Measurements from ENCODE around the gene GRM7. TPM values are rescaled to one million over a fixed set of nuclear protein-coding genes. Genes with fewer than 3 reads are reported as not detected.

GRM7 gene
- total and polyA plus RNA-seq, 4 donors: 0.20 to 1.3 (median 0.80) TPM

DNA sequence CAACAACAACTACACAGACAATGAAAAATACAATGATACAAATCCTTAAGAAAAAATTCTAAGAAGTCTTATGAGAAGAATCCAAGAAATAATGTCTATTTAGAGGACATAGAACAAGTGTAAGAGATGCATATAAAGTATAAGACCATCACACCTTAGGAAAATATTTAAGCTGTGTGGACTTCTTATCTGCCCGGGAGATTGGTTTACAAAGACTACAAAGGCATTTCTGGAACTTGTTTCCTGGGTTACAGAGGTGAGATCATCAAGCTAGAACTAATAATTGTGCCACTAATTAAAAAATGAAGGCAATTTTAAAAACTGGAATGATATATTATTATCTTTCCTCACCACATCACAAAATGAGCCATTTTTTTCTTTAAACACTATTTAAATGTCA, 507.1 kb downstream of the GRM7 start:
- Histone ChIP-seq H3K4me1 (ENCODE audit: control insufficient read depth in 5 of 5, insufficient read depth in 5 of 5, low read length in 5 of 5) (no peaks in the 10 kb centered on the region), H3K4me3 (no peak overlapping the region), H3K9ac (ENCODE audit: insufficient read depth in 1 of 2, low read length in 2 of 2) (no peak overlapping the region), H3K27me3 (ENCODE audit: control insufficient read depth in 3 of 3, insufficient read depth in 3 of 3, low read length in 2 of 3) (no peaks in the 10 kb centered on the region), H3K36me3 (ENCODE audit: control insufficient read depth in 4 of 4, insufficient read depth in 4 of 4, low read length in 4 of 4) (no peaks in the 10 kb centered on the region), H3K9me3 (ENCODE audit: control insufficient read depth in 4 of 4, insufficient read depth in 3 of 4, low read length in 3 of 4) (no peaks in the 10 kb centered on the region), H3K27ac (ENCODE audit: low read depth in 1 of 2, low read length in 1 of 2) (no peak overlapping the region)
- ATAC-seq (ENCODE audit: insufficient read depth, low FRiP score) (no peak), DNase-seq (no peak)
- TF ChIP-seq, protein P1, sequence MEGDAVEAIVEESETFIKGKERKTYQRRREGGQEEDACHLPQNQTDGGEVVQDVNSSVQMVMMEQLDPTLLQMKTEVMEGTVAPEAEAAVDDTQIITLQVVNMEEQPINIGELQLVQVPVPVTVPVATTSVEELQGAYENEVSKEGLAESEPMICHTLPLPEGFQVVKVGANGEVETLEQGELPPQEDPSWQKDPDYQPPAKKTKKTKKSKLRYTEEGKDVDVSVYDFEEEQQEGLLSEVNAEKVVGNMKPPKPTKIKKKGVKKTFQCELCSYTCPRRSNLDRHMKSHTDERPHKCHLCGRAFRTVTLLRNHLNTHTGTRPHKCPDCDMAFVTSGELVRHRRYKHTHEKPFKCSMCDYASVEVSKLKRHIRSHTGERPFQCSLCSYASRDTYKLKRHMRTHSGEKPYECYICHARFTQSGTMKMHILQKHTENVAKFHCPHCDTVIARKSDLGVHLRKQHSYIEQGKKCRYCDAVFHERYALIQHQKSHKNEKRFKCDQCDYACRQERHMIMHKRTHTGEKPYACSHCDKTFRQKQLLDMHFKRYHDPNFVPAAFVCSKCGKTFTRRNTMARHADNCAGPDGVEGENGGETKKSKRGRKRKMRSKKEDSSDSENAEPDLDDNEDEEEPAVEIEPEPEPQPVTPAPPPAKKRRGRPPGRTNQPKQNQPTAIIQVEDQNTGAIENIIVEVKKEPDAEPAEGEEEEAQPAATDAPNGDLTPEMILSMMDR (IDR thresholded peaks at IDR 0.05; ENCODE audit: control extremely low read depth, extremely low read depth): no peak
- WGBS, 2 donors: 53 to 83% methylated on average over 1 of the region's 1 CpG

DNA sequence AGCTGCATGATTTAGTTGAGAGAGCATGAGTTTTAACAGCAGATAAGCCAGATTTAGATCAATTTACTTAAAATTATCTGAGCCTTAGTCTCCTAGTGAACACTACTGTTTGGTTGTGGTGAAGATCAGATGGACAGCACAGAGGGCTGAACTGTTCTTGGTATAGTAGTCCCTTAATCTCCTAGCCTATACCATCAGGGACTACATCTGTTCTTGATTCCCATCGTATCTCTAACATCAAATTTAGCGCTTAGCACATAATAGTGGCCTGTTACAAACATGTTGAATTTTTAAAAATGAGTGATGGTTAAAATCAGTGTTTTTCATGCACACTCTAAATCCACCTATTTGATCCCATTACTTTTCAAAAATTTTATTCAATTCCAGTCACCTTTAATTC, 507.7 kb downstream of the GRM7 start:
- TF ChIP-seq, protein P1 (IDR thresholded peaks at IDR 0.05; ENCODE audit: control extremely low read depth, extremely low read depth): no peak
- ATAC-seq (ENCODE audit: insufficient read depth, low FRiP score) (no peak), DNase-seq (no peak)
- 92 to 98% methylated on average over 2 of the region's 2 CpGs for WGBS, 2 donors
- no peaks in the 10 kb centered on the region for H3K4me1 ChIP-seq (ENCODE audit: control insufficient read depth in 5 of 5, insufficient read depth in 5 of 5, low read length in 5 of 5)
- no peak overlapping the region for H3K9ac ChIP-seq (ENCODE audit: insufficient read depth in 1 of 2, low read length in 2 of 2)
- H3K4me3 ChIP-seq: no peak overlapping the region
- no peaks in the 10 kb centered on the region for H3K9me3 ChIP-seq (ENCODE audit: control insufficient read depth in 4 of 4, insufficient read depth in 3 of 4, low read length in 3 of 4)
- no peaks in the 10 kb centered on the region for H3K27me3 ChIP-seq (ENCODE audit: control insufficient read depth in 3 of 3, insufficient read depth in 3 of 3, low read length in 2 of 3)
- no peaks in the 10 kb centered on the region for H3K36me3 ChIP-seq (ENCODE audit: control insufficient read depth in 4 of 4, insufficient read depth in 4 of 4, low read length in 4 of 4)
- H3K27ac ChIP-seq (ENCODE audit: low read depth in 1 of 2, low read length in 1 of 2): no peak overlapping the region

DNA sequence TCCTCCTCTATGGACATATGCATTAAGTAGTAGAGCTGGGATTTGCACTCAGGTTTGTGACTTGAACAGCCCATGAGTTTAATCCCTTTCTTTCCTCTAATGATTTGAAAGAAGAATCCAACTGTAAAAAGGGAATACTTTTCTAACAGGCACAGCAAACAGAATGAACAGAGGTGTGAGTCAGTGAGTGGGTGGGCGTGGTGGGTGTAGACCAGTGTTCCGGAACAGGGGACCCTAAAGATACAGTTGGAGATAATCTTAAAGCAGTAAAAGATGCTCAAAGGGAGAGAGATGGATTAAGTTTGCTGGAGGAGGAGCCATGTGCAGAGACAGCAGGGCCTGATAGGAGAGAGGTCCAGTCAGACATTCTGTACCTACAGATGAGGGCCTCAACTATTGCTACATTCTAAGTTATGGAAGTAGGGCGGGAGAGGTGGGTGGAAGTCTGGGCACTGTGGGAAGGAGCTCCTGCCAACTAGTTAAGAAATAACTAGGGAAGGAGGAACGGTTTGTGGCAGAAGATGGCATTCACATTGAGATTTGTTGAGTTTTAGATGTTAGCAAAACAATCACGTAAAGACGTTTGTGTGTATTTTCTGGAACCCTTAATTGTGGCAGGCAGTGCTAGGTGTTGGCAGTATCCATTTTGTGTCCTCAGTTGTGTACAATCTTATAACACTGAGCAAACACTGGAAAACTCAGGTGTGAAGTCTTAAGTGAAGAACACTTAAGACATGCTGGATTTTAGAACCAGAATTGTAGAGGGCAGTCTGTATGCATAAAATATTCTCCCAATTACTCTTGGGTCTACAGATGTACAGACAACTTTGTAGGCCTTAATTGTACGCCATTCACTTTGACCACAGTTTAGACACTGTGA, 511.0 kb downstream of the GRM7 start:
- no peak overlapping the region for H3K27ac ChIP-seq (ENCODE audit: low read depth in 1 of 2, low read length in 1 of 2)
- ATAC-seq (ENCODE audit: insufficient read depth, low FRiP score): peak; percentile 43
- no peaks in the 10 kb centered on the region for H3K27me3 ChIP-seq (ENCODE audit: control insufficient read depth in 3 of 3, insufficient read depth in 3 of 3, low read length in 2 of 3)
- H3K9me3 ChIP-seq (ENCODE audit: control insufficient read depth in 4 of 4, insufficient read depth in 3 of 4, low read length in 3 of 4): no peaks in the 10 kb centered on the region
- no peaks in the 10 kb centered on the region for H3K4me1 ChIP-seq (ENCODE audit: control insufficient read depth in 5 of 5, insufficient read depth in 5 of 5, low read length in 5 of 5)
- H3K9ac ChIP-seq (ENCODE audit: insufficient read depth in 1 of 2, low read length in 2 of 2): no peak overlapping the region
- H3K4me3 ChIP-seq: no peak overlapping the region
- DNase-seq: no peak
- TF ChIP-seq, protein P1 (IDR thresholded peaks at IDR 0.05; ENCODE audit: control extremely low read depth, extremely low read depth): no peak
- WGBS, 2 donors: 63 to 68% methylated on average over 7 of the region's 7 CpGs
- H3K36me3 ChIP-seq (ENCODE audit: control insufficient read depth in 4 of 4, insufficient read depth in 4 of 4, low read length in 4 of 4): no peaks in the 10 kb centered on the region

All from lung (tissue), 12 donors.